DMS153 treated with DMSO at 0.1 percent for 48 hours (cell line): ENCODE results near the gene PRDX1.
"Not testable (repeated sequence)": the region's sequence is repeated elsewhere in the genome, so short reads cannot be mapped to it uniquely, and the experiment has no call there.

Source experiments
- DNase-seq: peaks from one replicate; lab custom pipeline; 2025; ENCODE audit not compliant: unreplicated experiment; lab: John Stamatoyannopoulos, UW

The PRDX1 gene

DNA sequence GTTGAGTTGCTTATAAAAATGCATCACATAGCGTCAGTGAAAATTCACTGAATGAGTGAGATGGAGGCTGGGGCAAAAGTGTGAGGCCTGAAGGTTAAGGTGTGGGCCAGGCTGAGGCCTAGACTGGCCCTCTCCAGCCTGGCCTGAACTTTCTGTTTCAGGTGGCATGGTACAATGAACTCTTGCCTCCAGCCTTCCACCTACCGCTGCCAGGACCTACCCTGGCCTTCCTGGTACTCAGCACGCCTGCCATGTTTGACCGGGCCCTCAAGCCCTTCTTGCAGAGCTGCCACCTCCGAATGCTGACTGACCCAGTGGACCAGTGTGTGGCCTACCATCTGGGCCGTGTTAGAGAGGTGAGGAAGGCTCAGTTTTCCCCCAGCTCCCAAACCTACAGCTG is 14.5 kb downstream of the PRDX1 start:
- DNase-seq, result no peak

DNA sequence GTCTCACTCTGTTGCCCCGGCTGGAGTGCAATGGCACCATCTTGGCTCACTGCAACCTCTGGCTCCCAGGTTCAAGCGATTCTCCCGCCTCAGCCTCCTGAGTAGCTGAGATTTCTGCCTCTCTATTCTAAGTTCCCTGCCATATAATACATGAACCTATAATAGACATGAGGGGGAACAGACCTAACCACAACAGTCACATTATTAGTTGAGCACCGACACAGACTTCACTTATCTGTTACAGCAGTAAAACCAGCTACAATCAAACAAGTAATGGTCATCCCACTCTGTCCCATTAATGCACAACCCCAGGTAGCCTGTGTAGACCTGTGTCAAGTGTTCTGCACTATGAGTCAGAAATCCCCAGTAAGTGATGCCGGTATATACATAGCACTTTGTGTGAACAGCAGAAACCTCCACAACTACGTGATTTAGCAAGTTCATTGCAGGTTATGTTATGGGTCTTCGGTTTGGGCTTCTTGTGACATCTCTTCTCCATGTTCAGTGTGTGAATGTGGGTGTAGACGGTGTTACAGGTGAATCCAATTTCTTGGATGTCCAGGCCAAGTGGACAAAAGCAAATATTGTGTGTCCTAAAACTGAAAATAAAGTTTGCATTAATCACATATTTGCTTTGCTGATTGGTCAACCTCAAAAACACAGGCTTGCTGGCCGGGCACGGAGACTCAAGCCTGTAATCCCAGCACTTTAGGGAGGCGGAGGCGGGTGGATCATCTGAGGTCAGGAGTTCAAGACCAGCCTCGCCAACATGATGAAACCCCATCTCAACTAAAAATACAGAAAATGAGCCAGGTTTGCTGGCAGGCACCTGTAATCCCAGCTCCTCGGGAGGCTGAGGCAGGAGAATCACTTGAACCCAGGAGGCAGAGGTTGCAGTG is 18.0 kb downstream of the PRDX1 start:
- no peak for DNase-seq

GRCh38 chr1:45501505-45501859 is 20.2 kb downstream of the PRDX1 start:
- no peak for DNase-seq

- DNase-seq, result no peak
Observed at GRCh38 chr1:45499415-45499769, 22.3 kb downstream of the PRDX1 start.

- no peak for DNase-seq
Observed at GRCh38 chr1:45498279-45498678, 23.4 kb downstream of the PRDX1 start.

- peak; percentile 54 for DNase-seq
Observed at GRCh38 chr1:45493116-45493697, 28.5 kb downstream of the PRDX1 start.

DNA sequence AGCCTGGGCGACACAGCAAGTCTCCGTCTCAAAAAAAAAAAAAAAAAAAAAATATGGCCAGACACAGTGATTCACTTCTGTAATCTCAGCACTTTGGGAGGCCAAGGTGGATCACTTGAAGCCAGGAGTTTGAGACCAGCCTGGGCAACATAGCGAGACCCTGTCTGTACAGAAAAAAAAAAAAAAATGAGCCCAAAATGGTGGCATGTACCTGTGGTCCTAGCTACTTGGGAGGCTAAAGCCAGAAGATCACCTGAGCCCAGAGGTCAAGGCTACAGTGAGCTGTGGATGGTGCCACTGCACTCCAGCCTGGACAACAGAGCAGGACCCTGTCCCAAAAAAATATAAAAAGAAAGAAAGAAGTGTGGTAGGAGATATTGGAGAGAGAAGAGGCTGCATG is 29.0 kb downstream of the PRDX1 start:
- DNase-seq, result no peak

DNA sequence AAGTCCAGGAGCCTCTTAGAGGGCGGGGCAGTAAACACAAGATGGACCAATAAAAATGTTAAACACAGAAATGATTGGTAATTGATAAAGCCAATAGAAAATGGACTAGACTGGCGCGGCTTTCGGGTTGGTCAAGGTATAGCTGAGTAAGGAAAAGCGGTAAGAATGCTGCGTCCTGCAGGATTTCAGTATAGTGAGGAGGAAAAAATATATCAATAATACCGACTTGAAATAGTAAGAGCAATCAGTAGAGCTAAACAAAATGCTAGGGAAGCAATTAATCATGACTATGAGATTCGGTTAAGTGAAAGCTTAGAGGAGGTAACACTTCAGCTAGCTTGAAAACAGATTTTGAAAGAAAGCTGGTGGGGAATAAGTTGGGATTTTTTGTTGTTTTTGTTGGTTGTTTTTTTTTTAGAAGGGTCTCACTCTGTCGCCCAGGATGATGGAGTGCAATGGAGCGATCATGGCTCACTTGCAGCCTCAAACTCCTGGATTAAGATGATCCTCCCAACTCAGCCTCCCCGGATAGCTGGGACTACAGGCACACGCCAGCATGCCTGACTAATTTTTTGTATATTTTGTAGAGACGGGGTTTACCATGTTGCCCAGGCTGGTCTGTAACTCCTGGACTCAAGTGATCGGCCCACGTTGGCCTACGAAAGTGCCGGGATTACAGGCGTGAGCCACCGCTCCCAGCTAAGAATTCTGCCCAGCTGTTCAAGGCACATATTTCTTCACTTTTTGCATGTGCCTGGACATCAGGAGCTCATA is 30.0 kb downstream of the PRDX1 start:
- no peak for DNase-seq

- peak; percentile 100 for DNase-seq
Observed at GRCh38 chr1:45490626-45491486, 30.8 kb downstream of the PRDX1 start, which contains the start of gene TESK2. TESK2 (minus strand) TSS chr1:45491163; CDS start chr1:45457785, 33,378 bp downstream.

- DNase-seq, result no peak
Observed at GRCh38 chr1:45490121-45490625, 31.5 kb downstream of the PRDX1 start.

GRCh38 chr1:45489379-45489778 is 32.3 kb downstream of the PRDX1 start:
- DNase-seq, result not testable (repeated sequence)

DNA sequence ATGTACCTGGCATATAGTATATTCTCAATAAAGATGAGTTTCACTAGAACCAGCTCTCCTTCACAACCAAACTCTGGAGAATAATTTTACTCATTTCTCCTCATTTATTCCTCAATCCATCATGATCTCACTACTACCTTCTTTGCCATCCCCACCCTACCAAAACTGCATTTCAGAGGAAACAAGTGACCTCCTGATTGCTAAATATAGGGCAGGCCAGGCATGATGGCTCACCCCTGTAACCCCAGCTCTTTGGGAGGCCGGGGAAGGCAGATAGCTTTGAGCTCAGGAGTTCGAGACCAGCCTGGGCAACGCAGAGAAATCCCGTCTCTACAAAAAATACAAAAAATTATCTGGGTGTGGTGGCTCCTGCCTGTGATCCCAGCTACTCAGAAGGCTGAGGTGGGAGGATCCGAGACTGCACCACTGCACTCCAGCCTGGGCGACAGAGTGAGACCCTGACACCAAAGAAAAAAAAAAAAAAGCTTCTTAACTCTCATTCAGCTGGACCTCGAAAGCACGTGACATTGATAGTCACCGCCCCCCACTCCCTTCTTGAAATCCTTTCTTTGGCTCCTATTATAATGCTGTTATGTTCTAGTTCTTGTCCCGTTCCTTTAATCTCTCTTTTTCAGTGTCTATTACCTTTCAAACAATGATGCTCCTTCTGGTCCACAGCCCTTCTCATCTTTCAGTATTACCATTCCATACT is 32.9 kb downstream of the PRDX1 start:
- no peak for DNase-seq

- DNase-seq, result no peak
Observed at GRCh38 chr1:45485949-45486348, 35.7 kb downstream of the PRDX1 start.

- DNase-seq, result no peak
Observed at GRCh38 chr1:45479039-45479748, 42.5 kb downstream of the PRDX1 start.

GRCh38 chr1:45478121-45478814 is 43.4 kb downstream of the PRDX1 start:
- DNase-seq, result no peak

GRCh38 chr1:45477646-45478045 is 44.0 kb downstream of the PRDX1 start:
- no peak for DNase-seq

DNA sequence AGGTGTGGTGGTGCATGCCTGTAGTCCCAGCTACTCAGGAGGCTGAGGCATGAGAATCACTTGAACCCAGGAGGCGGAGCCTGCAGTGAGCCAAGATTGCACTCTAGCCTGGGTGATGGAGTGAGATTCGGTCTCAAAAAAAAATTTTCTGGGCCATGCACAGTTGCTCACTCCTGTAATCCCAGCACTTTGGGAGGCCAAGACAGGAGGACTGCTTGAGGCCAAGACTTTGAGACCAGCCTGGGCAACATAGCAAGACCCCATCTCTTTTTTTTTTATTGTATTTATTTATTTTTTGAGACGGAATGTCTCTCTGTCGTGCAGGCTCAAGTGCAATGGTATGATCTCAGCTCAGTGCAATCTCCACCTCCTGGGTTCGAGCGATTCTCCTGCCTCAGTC is 47.5 kb downstream of the PRDX1 start:
- not testable (repeated sequence) for DNase-seq

DNA sequence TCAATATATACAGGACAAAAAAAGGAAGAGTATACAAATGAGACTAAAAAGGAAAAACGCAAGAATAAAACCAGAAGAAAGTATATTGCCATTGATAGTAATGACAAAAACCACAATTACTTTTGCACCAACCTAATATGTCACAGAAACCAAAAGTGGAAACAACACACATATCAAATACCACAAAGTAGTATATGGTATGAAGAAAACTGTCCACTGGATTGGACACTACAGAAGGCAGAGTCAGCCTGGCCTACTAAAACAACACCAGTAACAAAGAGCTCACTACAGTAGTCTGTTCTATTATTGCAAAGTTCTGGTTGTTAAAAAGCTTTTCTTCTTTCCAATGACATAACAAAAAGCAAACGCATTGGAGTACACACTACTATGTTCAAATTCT is 48.4 kb downstream of the PRDX1 start:
- no peak for DNase-seq

DNA sequence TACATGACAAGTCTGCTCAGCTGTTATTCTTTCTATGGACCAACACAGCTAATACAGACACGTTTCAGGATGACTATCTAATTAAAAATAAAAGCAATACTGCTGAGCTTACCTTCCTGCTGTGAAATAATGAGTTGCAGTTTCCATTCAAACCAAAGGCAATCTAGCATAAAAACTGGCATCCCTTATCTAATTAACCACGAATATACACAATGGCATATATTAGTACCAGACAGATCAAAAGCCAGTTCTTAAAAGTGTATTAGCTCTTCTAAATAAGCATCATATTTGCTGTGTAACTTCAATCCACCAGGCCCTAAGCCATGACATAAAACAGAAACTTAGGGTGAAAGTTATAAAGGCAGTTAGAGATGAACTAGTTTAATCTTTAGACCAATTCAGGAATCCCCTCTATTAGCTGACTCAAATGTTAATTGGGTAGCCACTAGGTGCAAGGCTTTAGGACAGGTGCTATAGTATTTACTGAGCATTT is 51.3 kb downstream of the PRDX1 start:
- no peak for DNase-seq
